RCC 7860 (cell line): Measurements from ENCODE around the gene TBC1D10B.

Experiments used
- DNase-seq: peaks from one replicate; pipeline ENCODE4 v3.0.0-alpha.2; 2015; ENCODE audit warnings: low spot score
- FAIRE-seq: peaks from 2 replicates; lab custom pipeline; 2012; peaks lifted over from hg19 to GRCh38; lab: Jason Lieb, UNC

The TBC1D10B gene

GRCh38 chr16:30375864-30376263, 5.6 kb upstream of the TBC1D10B start:
- FAIRE-seq: no peak
- DNase-seq: no peak

GRCh38 chr16:30374538-30374937, 4.2 kb upstream of the TBC1D10B start, which contains the start of gene MYL11:
MYL11 (plus strand) TSS chr16:30374802; CDS start chr16:30374858, 56 bp downstream.
- FAIRE-seq (no peak), DNase-seq (no peak)

- no peak for DNase-seq
Observed at GRCh38 chr16:30372725-30373124, 2.4 kb upstream of the TBC1D10B start.

GRCh38 chr16:30372038-30372712, 1.9 kb upstream of the TBC1D10B start:
- DNase-seq (no peak), FAIRE-seq (no peak)

More at GRCh38 chr16:30372725-30373124, 2.4 kb upstream of the TBC1D10B start:
- FAIRE-seq: no peak

GRCh38 chr16:30371248-30371816, 1.0 kb upstream of the TBC1D10B start:
- FAIRE-seq (no peak), DNase-seq (no peak)

- FAIRE-seq: no peak
- DNase-seq: no peak
Observed at GRCh38 chr16:30369938-30370455, 297 bp downstream of the TBC1D10B start.

- FAIRE-seq (no peak), DNase-seq (no peak)
Observed at GRCh38 chr16:30369091-30369937, 980 bp downstream of the TBC1D10B start.

- FAIRE-seq: no peak
- DNase-seq: no peak
Observed at GRCh38 chr16:30368792-30369090, 1.6 kb downstream of the TBC1D10B start.

- DNase-seq (peak; percentile 48), FAIRE-seq (no peak)
Observed at GRCh38 chr16:30368122-30368791, 2.0 kb downstream of the TBC1D10B start.

- no peak for DNase-seq
- FAIRE-seq: no peak
Observed at GRCh38 chr16:30367349-30368009, 2.8 kb downstream of the TBC1D10B start.

- no peak for FAIRE-seq
- no peak for DNase-seq
Observed at GRCh38 chr16:30366511-30366910, 3.8 kb downstream of the TBC1D10B start.

- FAIRE-seq (no peak), DNase-seq (no peak)
Observed at GRCh38 chr16:30365200-30365599, 5.1 kb downstream of the TBC1D10B start.

- FAIRE-seq: no peak
- DNase-seq: no peak
Observed at GRCh38 chr16:30361180-30361579, 9.1 kb downstream of the TBC1D10B start.

GRCh38 chr16:30359871-30360170, 10.5 kb downstream of the TBC1D10B start:
- no peak for DNase-seq
- no peak for FAIRE-seq

GRCh38 chr16:30358990-30359870, 11.1 kb downstream of the TBC1D10B start:
- DNase-seq: no peak
- FAIRE-seq: no peak

- DNase-seq (no peak), FAIRE-seq (no peak)
Observed at GRCh38 chr16:30358577-30358936, 11.7 kb downstream of the TBC1D10B start.

GRCh38 chr16:30357715-30358576, 12.3 kb downstream of the TBC1D10B start:
- FAIRE-seq: no peak
- DNase-seq: no peak

GRCh38 chr16:30357085-30357714, 13.1 kb downstream of the TBC1D10B start:
- DNase-seq: no peak
- FAIRE-seq: no peak
